Suprapubic skin (tissue), 4 donors: ENCODE data around the gene SIK2.

Experiments used
- CTCF ChIP-seq, 2 donors: fragments of 200-600 bp in 1 of 2; fragments of 450-650 bp in 1 of 2; sonication (generic) in 1 of 2; IDR thresholded peaks; one replicate each; pipeline ENCODE4 v1.5.1; 2016 to 2019; ENCODE audit warnings: antibody characterized with exemption in 2 of 2, mild to moderate bottlenecking in 1 of 2, moderate library complexity in 1 of 2
- POLR2A ChIP-seq, 2 donors: fragments of 450-650 bp; IDR thresholded peaks; one replicate each; pipeline ENCODE4 v1.6.1; 2017; ENCODE audit warnings: antibody characterized with exemption in 2 of 2, mild to moderate bottlenecking in 2 of 2, moderate library complexity in 2 of 2
- POLR2AphosphoS5 ChIP-seq, 3 donors: sonication (generic); formaldehyde crosslinking; IDR thresholded peaks; one replicate each; pipeline ENCODE4 v1.6.1; 2017; ENCODE audit warnings: antibody characterized with exemption in 3 of 3

DNA sequence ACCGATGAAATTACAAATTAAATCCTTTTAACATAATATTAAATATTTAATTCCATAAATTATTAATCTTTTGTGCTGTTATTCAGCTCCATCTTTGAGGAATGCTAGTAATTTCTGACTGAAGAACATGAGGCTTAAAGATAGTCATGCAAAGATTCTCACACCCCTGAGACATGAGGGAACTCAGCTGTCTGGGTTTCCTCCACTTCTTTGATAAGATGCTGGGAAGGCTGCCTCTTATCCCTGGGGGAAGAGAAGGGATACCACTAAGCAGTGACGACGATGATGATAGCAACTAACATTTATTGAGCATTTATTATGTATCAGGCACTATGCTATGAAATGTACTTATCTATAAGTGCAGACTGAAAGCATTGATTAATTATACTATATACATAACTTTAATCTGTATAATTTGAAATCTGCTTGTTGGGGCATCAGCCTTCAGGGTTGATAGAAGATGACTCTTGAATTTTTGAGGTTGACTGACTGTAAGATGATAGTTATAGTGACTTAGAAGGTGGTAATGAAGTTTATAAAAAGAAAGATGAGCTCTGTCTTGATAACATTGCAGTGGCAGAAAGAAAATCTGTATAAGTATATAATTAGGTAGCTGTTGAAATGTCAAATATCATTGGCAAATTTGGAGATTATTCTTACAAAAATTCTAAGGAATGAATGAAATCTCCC is 78.4 kb downstream of the SIK2 start:
- TF ChIP-seq POLR2AphosphoS5 (IDR thresholded peaks at IDR 0.05) (no peak), CTCF (IDR thresholded peaks at IDR 0.05) (no peak), POLR2A (IDR thresholded peaks at IDR 0.05) (no peak)
